Measurements from ENCODE around the gene MKNK1.

The MKNK1 gene

DNA sequence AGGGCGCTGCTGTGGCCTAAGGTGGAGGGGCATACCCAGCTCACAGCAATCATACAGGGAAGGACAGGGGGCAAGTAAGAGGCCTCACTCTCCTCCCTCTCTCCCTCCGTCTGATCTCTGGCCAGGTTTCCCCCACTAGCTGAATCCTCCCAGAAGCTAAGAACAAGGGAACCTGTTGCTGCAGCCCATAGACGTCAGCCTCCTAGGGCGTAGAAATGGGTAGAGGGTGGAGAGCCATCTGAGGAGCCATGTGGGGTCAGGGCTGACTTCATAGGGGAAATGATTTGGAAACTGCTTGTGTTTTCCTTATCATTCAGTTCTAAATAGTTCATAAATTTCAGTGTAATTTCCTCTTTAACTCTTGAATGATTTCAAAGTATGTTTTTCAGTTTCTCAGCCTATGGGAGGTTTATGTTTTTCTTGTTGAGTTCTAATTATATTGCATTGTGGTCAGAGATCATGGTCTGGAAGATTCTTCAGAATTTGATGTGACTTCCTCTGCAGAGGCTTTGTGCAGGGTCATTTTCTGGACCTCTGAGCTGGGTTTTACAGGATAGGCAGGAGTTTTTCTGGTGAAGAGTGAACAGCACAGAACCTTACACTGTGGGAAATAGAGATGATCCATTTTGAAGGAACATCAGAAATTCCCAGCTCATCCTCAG lies 14.8 kb upstream of the MKNK1 start:
- no peak for DNase-seq

DNA sequence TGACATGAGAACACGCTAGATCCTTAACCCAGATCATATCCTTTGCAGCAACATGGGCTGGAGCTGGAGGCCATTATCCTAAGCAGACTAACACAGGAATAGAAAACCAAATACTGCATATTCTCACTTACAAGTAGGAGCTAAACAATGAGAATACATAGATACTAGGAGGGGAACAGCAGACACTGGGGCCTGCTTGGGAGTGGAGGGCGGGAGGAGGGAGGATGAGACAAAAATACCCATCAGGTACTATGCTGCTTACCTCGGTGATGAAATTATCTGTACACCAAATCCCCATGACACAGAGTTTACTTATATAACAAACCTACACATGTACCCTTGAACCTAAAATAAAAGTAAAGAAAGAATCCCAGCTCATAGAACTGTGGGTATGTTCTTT lies 13.8 kb upstream of the MKNK1 start:
- DNase-seq, result no peak

GRCh38 chr1:46617108-46617800 lies 13.2 kb upstream of the MKNK1 start:
- DNase-seq, result no peak

DNA sequence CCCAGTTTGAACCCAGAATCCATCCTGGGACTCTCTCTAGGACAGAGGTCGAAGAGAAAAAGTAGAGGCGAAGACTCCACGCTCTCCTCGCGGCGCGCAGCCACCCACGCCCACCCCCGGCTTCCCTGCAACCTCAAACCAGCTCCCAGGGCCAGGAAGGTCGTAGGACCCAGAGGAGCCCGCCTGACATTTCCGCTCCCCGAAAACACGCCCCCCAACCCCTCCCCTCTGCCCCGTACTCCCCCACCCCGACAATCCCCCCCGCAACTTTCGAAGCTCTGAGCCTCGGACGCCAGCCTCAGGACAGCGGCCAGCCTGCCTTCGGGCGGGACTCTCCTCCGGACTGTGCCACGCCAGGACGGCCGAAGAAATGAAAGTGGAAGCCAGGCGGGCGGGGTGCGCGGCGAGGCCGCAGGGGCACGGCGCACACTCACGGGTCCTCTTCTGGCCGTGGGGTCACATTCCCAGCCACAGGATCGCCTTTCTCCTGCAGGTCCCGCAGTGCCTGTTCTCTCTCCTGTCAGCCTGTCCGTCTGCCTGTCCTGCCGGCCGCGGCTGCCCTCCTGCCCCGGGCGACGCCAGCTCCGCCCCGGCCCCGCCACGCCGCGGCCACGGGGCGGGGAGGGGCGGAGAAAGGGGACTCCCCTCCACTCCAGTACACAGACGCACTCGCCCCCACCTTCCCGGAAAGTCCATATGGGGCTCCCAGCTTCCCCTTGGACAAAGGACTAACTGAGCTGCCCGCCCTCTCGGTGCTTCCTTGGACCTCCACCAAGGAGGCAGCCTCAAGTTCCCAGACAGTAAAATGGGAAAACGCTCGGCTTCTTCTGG lies 12.4 kb upstream of the MKNK1 start, which contains the start of gene MOB3C:
Gene MOB3C (minus strand): TSS at position 535 of the 831 bp plus-strand sequence. CDS start 3,490 bp downstream, outside the sequence.
- peak; percentile 74 for DNase-seq

- no peak for DNase-seq
Measured at GRCh38 chr1:46615735-46616134, 11.7 kb upstream of the MKNK1 start.

- DNase-seq, result no peak
Measured at GRCh38 chr1:46615088-46615487, 11.0 kb upstream of the MKNK1 start.

DNA sequence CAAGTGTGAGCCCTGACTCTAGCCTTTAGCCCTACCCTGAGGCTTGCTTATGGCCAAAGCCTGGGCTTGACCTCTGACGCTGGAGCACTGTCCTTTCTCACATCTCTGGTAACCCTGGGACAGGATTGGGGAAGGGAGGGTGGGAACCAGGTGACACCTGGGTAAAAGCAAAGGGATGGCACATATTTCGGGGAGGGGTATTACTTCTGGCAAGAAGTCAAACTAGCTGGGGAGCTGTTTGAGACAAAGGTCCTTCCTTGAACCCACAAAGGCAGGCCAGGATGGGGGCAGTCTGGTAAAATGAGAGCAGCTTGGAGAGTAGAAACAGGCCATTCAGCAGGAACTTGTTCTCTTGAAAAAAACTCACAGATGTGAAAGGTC lies 10.5 kb upstream of the MKNK1 start:
- no peak for DNase-seq

DNA sequence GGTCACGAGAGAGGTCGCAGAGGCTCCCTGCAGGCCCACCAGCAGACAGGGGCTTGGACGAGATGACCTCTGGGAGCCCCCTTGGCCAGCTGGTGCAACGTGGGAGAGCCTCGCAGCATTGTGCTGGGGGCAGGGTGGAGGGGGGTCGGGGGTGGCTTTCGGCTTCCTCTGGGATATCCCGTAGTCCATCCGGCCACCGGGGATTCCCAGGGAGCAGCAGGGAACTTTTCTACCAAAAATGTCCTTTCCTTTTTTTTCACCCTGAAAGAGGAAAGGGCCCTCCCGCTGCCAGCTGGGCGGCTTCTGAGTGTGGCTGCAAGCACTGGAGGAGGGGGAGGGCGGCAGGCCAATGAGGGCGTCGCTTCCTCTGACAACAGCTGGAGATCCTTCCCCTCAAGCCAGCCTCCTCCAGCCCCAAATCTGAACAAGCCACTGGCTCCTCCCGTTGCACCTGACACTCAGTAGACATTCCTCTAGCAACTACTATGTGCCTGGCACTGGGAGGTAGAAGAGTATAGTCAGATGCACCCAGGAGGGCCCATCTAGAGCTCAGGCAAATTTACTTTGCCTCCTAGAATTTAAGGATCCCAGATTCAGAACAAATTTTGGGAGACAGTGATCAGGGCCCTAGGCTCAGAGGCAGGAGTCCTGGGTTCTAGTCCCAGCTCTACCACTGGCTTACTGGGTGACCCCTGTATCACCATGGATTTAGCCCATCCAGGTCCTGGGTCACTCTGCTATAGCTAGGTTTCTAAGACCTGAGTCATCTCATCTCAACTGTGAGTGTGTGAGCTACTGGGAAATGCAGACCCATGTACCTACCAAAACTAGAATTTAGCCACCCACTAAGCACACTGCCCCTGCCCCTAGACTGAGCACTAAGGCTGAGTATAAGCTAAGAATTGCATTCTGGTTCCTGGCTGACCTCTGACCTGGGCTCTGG lies 9.9 kb upstream of the MKNK1 start:
- DNase-seq, result peak; percentile 70

DNA sequence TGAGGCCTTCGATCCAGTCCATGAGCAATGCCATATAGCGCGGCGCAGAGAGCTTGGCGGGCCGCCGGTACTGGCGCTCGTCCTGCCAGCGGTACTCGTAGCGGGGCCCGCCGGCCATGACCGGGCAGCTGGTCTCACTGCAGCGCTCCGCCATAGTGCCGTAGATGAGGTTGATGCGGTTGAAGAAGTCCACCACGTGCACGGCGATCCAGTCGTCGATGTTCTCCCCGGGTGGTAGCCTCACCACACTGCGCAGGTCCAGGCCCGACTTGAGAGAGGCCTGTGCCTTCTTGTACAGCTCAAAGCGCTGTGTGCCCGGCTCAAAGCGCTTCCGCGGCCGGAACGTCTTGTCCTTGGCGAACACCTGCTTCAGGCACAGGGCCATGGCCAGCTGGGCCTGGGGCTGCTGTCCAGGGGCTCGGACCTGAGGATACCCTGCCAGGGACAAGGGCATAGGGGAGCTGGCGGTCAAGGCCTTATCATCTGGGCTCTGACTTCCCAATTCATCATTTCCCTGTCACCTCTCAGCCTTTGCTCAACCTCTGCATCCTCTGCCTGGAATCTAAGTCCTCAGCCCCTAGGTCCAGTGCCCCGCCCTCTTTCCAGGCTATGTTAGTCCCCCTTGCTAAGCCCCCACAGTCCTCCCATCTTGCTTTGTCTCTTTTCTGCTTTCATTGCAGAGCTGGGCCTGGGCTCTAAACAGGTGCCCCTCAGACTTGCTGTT lies 9.0 kb upstream of the MKNK1 start:
- DNase-seq, result no peak

DNA sequence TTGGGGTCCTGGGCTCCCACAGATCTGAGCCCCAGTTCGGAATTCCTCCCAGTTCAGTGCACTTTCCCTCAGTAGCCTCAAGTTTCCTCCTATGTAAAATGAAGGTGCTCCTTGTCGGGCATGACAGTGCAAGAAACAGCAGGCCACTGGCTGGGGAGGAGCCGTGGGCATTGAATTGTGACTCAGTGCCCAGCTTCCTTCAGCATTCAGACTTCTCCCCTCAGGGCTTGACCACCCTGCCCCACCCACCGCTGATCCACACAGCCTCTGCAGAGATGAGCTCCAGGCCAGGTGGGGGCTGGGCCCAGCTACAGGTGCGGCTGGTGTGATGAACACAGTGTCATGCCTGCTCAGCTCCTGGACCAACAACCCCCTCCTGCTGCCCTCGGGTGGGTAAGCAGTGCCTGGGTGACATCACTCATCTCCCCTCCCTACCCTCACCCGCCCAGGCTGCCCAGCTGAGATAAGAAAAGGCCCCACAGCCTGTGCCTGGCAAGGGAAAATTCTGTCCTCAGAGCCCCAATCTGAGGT lies 7.7 kb upstream of the MKNK1 start:
- DNase-seq, result no peak

GRCh38 chr1:46607345-46608130 lies 3.5 kb upstream of the MKNK1 start:
- DNase-seq, result no peak

- no peak for DNase-seq
Measured at GRCh38 chr1:46606255-46606965, 2.3 kb upstream of the MKNK1 start.

- DNase-seq, result no peak
Measured at GRCh38 chr1:46605232-46605631, 1.2 kb upstream of the MKNK1 start.

DNA sequence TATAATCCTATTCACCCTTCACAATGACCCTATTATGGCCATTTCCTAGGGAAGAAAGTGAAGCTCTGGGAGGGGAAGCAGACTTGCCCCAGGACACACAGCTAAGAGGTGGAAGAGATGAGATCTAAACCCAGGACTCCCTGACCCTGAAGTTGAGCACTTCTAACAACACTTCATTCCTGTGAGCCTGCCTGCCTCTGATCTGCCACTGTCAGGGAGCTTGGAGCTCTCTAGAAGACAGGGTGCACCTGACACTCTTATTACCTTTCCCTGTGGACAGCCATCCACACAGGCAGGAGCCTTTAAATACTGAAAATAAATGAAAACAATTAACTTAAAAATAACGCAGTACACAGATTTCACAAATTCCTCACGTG lies 599 bp downstream of the MKNK1 start:
- DNase-seq, result no peak

- DNase-seq, result no peak
Measured at GRCh38 chr1:46601257-46602007, 2.6 kb downstream of the MKNK1 start.

DNA sequence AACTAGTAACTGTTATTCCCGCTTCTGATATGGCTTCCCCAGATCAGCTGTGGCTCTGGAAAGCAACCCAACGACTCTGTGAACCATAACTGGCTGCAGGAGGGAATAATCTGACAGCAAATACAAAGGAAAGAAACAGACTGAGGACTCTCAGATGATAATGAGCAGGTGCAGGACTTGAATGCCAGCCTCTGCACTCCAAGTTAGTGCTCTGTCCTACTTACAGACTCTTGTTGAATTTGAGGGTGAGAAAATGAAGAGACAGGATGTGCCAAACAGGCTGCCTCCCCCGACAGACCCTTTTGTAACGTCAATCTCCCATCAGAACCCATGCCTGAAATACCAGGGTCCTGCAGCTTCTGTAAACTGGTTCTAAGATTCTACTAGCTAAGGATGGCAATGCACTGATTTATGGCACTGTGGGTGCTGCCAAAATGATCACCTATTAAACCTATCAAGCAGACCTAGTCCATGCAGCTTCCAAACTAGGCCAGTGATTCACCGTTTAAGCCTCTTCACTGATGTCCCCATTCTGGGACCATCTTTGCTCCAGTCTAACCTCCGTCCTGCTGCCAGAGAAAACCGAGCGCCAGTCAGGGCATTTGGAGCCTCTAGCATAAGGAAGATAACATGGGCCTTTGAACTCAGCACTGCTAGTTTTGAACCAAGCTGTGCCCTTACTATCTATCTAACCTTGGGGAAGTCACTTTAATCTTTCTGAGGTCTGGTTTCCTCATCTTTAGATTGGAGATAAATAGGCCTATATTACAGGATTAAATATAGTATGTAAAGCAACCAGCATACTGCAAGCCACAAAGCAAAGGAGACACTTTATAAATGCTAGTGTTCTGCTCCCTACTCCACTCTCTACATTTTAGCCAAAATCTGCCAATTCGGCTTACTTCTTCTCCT lies 4.8 kb downstream of the MKNK1 start:
- DNase-seq, result no peak

GRCh38 chr1:46596846-46597245 lies 7.2 kb downstream of the MKNK1 start:
- no peak for DNase-seq

DNA sequence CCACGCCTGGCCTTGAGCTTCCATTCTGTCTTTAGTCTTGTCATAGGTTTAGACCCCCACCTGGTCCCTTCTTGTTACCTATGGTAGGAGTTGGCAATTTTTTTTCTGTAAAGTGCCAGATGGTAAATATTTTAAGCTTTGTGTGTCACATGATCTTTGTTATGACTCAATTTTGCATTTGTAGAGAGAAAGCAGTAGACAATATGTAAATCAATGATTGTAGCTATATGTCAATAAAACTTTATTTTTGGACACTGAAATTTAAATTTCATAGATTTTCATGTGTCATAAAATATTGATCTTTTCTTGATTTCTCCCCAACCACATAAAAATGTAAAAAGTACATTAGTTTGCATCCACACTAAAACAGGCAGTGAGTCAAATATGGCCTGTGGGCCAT lies 8.0 kb downstream of the MKNK1 start:
- DNase-seq, result no peak

Measured in HCEC 1CT (cell line).